ENCODE measurements around the gene NANS.

Gene NANS

GRCh38 chr9:98096091-98096490 is 39.6 kb downstream of the NANS start:
- Histone ChIP-seq H3K4me3 (ENCODE audit: low read depth in 1 of 2, low read length in 1 of 2) (no peak overlapping the region), H3K4me1 (ENCODE audit: control insufficient read depth in 1 of 2, insufficient read depth in 1 of 2, low read depth in 1 of 2, low read length in 1 of 2) (peaks cover 0 to 7% of the 10 kb centered on the region in 2 experiments), H3K9me3 (no peaks in the 10 kb centered on the region), H3K27me3 (no peaks in the 10 kb centered on the region), H3K27ac (no peak overlapping the region), H3K36me3 (peaks cover 64% of the 10 kb centered on the region)
- TF ChIP-seq CTCF (IDR thresholded peaks at IDR 0.05), result no peak

GRCh38 chr9:98097836-98098235 is 41.3 kb downstream of the NANS start:
- no peak for TF ChIP-seq CTCF (IDR thresholded peaks at IDR 0.05)
- peaks cover 11 to 14% of the 10 kb centered on the region in 2 experiments for H3K4me1 ChIP-seq (ENCODE audit: control insufficient read depth in 1 of 2, insufficient read depth in 1 of 2, low read depth in 1 of 2, low read length in 1 of 2)
- peaks cover 61% of the 10 kb centered on the region for H3K36me3 ChIP-seq
- no peak overlapping the region for H3K27ac ChIP-seq
- H3K27me3 ChIP-seq, result no peaks in the 10 kb centered on the region
- no peak overlapping the region for H3K4me3 ChIP-seq (ENCODE audit: low read depth in 1 of 2, low read length in 1 of 2)
- no peaks in the 10 kb centered on the region for H3K9me3 ChIP-seq

GRCh38 chr9:98099346-98099745 is 42.8 kb downstream of the NANS start:
- Histone ChIP-seq H3K4me3 (ENCODE audit: low read depth in 1 of 2, low read length in 1 of 2) (no peak overlapping the region), H3K27ac (no peak overlapping the region), H3K36me3 (peaks cover 54% of the 10 kb centered on the region), H3K9me3 (no peaks in the 10 kb centered on the region), H3K27me3 (no peaks in the 10 kb centered on the region), H3K4me1 (ENCODE audit: control insufficient read depth in 1 of 2, insufficient read depth in 1 of 2, low read depth in 1 of 2, low read length in 1 of 2) (peaks cover 18 to 27% of the 10 kb centered on the region in 2 experiments)
- no peak for TF ChIP-seq CTCF (IDR thresholded peaks at IDR 0.05)

GRCh38 chr9:98099898-98100297 is 43.4 kb downstream of the NANS start:
- TF ChIP-seq CTCF (IDR thresholded peaks at IDR 0.05), result no peak
- Histone ChIP-seq H3K27me3 (no peaks in the 10 kb centered on the region), H3K27ac (no peak overlapping the region), H3K36me3 (peaks cover 48% of the 10 kb centered on the region), H3K4me1 (ENCODE audit: control insufficient read depth in 1 of 2, insufficient read depth in 1 of 2, low read depth in 1 of 2, low read length in 1 of 2) (peaks cover 23 to 33% of the 10 kb centered on the region in 2 experiments), H3K9me3 (no peaks in the 10 kb centered on the region), H3K4me3 (ENCODE audit: low read depth in 1 of 2, low read length in 1 of 2) (no peak overlapping the region)

GRCh38 chr9:98100456-98100855 is 43.9 kb downstream of the NANS start:
- no peak overlapping the region for H3K4me3 ChIP-seq (ENCODE audit: low read depth in 1 of 2, low read length in 1 of 2)
- H3K9me3 ChIP-seq, result no peaks in the 10 kb centered on the region
- TF ChIP-seq CTCF (IDR thresholded peaks at IDR 0.05), result no peak
- H3K36me3 ChIP-seq, result peaks cover 43% of the 10 kb centered on the region
- peaks cover 23 to 35% of the 10 kb centered on the region in 2 experiments for H3K4me1 ChIP-seq (ENCODE audit: control insufficient read depth in 1 of 2, insufficient read depth in 1 of 2, low read depth in 1 of 2, low read length in 1 of 2)
- H3K27ac ChIP-seq, result no peak overlapping the region
- H3K27me3 ChIP-seq, result no peaks in the 10 kb centered on the region

GRCh38 chr9:98101416-98101815 is 44.9 kb downstream of the NANS start:
- peak overlapping the region; percentile 44 for H3K27ac ChIP-seq
- H3K4me1 ChIP-seq (ENCODE audit: control insufficient read depth in 1 of 2, insufficient read depth in 1 of 2, low read depth in 1 of 2, low read length in 1 of 2), result peaks cover 23 to 35% of the 10 kb centered on the region in 2 experiments
- H3K27me3 ChIP-seq, result no peaks in the 10 kb centered on the region
- no peaks in the 10 kb centered on the region for H3K9me3 ChIP-seq
- H3K36me3 ChIP-seq, result peaks cover 33% of the 10 kb centered on the region
- H3K4me3 ChIP-seq (ENCODE audit: low read depth in 1 of 2, low read length in 1 of 2), result no peak overlapping the region
- TF ChIP-seq CTCF (IDR thresholded peaks at IDR 0.05), result no peak

All from neutrophil (primary cell).